ENCODE results near the gene CACNG1.
"Not testable (repeated sequence)": the region's sequence is repeated elsewhere in the genome, so short reads cannot be mapped to it uniquely, and the experiment has no call there.

- TF ChIP-seq POLR2AphosphoS5, CTCF (IDR thresholded peaks at IDR 0.05): not testable (repeated sequence)
Observed at GRCh38 chr17:67041119-67041518, 3.2 kb upstream of the CACNG1 start.
